Measurements from ENCODE around the gene CUEDC2.

GRCh38 chr10:102412293-102412692, 20.1 kb downstream of the CUEDC2 start:
- TF ChIP-seq EZH2 (IDR thresholded peaks at IDR 0.05; ENCODE audit: borderline replicate concordance) = no peak
- TF ChIP-seq, protein P1, sequence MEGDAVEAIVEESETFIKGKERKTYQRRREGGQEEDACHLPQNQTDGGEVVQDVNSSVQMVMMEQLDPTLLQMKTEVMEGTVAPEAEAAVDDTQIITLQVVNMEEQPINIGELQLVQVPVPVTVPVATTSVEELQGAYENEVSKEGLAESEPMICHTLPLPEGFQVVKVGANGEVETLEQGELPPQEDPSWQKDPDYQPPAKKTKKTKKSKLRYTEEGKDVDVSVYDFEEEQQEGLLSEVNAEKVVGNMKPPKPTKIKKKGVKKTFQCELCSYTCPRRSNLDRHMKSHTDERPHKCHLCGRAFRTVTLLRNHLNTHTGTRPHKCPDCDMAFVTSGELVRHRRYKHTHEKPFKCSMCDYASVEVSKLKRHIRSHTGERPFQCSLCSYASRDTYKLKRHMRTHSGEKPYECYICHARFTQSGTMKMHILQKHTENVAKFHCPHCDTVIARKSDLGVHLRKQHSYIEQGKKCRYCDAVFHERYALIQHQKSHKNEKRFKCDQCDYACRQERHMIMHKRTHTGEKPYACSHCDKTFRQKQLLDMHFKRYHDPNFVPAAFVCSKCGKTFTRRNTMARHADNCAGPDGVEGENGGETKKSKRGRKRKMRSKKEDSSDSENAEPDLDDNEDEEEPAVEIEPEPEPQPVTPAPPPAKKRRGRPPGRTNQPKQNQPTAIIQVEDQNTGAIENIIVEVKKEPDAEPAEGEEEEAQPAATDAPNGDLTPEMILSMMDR (IDR thresholded peaks at IDR 0.05; ENCODE audit: poor library complexity) = no peak

Data from hepatocyte (in vitro differentiated cells).